Naive thymus-derived CD8-positive, alpha-beta T cell (primary cell): ENCODE results near the gene SH3GLB2. TPM values are rescaled to one million over a fixed set of nuclear protein-coding genes. Genes with fewer than 3 reads are reported as not detected.
A peak's percentile ranks its signal among the peaks of the same experiment; 100 is the strongest.

ENCODE experiments used
- ATAC-seq, 2 donors: fragments of 150-1000 bp; cut with Tn5 transposase in 1 of 2; sonication (Bioruptor Pico), chemical (Tn5 transposase) in 1 of 2; 1 replicate in 1 of 2; 2 replicates in 1 of 2; pipeline ENCODE4 v1.10.0; 2021; ENCODE audit warnings: mild to moderate bottlenecking in 2 of 2, moderate library complexity in 2 of 2
- POLR2A ChIA-PET: fragments of 350-600 bp; sonication (Branson Sonifier 250); formaldehyde crosslinking; loops from one replicate; lab custom pipeline; 2021; ENCODE audit warnings: antibody characterized with exemption; lab: Charles Lee
- DNase-seq, 10 donors: peaks; one replicate each; pipeline versions ENCODE4 v3.0.0 to v3.0.0-alpha.2; 2020 to 2022
- H3K27ac Mint-ChIP-seq, 10 donors: one replicate each; pipeline ENCODE4 v1.8.0; 2020 to 2022; ENCODE audit warnings: mild to moderate bottlenecking in 10 of 10, mixed read lengths in 10 of 10, moderate library complexity in 4 of 10, inconsistent platforms in 1 of 10
- H3K27me3 Mint-ChIP-seq, 5 donors: one replicate each; pipeline ENCODE4 v1.8.0; 2021 to 2022; ENCODE audit warnings: mixed read lengths in 5 of 5
- H3K36me3 Mint-ChIP-seq, 3 donors: one replicate each; pipeline ENCODE4 v1.8.0; 2020 to 2022; ENCODE audit warnings: mixed read lengths in 3 of 3, mild to moderate bottlenecking in 2 of 3, inconsistent platforms in 1 of 3
- H3K4me1 Mint-ChIP-seq, 4 donors: one replicate each; pipeline ENCODE4 v1.8.0; 2021 to 2022; ENCODE audit warnings: mixed read lengths in 4 of 4
- H3K4me3 Mint-ChIP-seq, 10 donors: one replicate each; pipeline ENCODE4 v1.8.0; 2020 to 2022; ENCODE audit warnings: mild to moderate bottlenecking in 10 of 10, mixed read lengths in 10 of 10, moderate library complexity in 6 of 10, inconsistent platforms in 1 of 10
- H3K9me3 Mint-ChIP-seq, 9 donors: one replicate each; pipeline ENCODE4 v1.8.0; 2020 to 2022; ENCODE audit warnings: mixed read lengths in 9 of 9, mild to moderate bottlenecking in 3 of 9, inconsistent platforms in 1 of 9, moderate library complexity in 1 of 9
- polyA plus RNA-seq, 3 donors: library from polyadenylated mRNA; unstranded; fragments of 300-500 nt; fragmentation: Illumina TruSeq; gene quantifications; one replicate each; pipeline ENCODE4 v1.2.3, GENCODE V29; 2021
- total RNA-seq, 8 experiments: library from RNA in 2 of 8; stranded (reverse) in 2 of 8; gene quantifications; one replicate each; pipeline ENCODE4 v1.2.3 and lab custom pipeline; 2021 to 2026

SH3GLB2 gene
- total and polyA plus RNA-seq, 5 experiments from 2014 or later = 21.7 to 113 (median 40.9) TPM

DNA sequence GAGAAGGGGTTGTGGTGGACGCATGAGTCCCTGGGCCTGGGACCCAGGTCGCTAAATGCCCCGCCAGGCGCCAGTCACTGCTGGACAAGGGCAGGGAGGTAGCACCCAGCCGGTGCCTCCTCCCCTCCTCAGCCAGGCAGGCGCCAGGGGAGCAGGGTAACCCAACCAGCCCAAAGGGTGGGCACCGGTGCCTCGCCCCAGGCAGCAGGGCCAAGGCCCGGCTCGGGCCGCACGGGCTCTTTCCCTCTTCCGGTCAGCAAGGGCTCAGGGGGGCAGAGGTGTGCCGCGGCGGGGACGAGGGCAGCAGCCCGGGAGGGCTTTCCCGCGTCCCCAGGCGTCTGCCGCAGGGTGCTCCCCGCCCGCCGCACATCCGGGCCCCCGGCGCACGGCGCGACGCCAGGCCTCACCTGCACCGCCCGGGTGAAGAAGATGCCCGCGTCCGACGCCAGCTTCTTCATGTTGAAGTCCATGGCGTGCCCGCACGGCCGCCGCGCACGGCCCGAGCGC, 393 bp downstream of the SH3GLB2 start:
- Mint-ChIP-seq H3K27me3 (no peaks in the 10 kb centered on the region), H3K36me3 (no peaks in the 10 kb centered on the region), H3K27ac (peak overlapping the region in 7 of 10 donors; percentile 7 to 94 (median 77)), H3K9me3 (no peaks in the 10 kb centered on the region), H3K4me3 (peak overlapping the region; percentile 61 to 86 (median 80)), H3K4me1 (peaks cover 11 to 33% (median 23%) of the 10 kb centered on the region in 4 donors)
- peak; percentile 82 to 88 for ATAC-seq
- peak in 6 of 10 donors; percentile 66 to 88 (median 84) for DNase-seq
- POLR2A ChIA-PET = interaction anchor here (0.5 to 1.9 kb wide), 7 partner anchors 8 to 449 kb away, joined by 3 to 19 read pairs (median 7); partner anchors contain the start of genes DOLPP1, MIGA2, PTPA and SPOUT1

DNA sequence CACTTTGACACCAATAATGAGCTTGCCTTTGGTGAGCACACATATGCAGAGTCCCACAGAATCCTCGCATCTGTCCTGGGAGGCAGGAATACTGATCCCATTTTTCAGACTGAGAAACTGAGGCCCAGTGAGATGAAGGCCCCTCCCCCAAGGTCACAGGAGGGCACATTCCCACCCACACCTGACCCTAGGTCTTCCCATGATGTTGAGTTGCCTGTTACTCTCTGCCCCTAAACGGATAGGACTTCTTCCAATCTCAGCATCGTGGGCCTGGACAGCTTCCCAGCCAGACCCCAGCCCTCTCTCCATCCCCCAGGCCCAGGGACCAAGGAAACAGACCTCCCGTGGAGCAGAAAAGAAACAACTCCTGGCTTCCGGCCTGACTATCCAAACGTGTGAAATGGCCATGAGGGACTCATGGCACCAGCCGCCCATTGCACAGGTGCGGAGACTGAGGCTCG, 877 bp downstream of the SH3GLB2 start:
- POLR2A ChIA-PET = interaction anchor here (0.5 to 1.9 kb wide), 7 partner anchors 9 to 449 kb away, joined by 3 to 19 read pairs (median 7); partner anchors contain the start of genes DOLPP1, MIGA2 and PTPA

GRCh38 chr9:129026442-129027223, 1.5 kb downstream of the SH3GLB2 start:
- Mint-ChIP-seq H3K27ac (peak overlapping the region in 8 of 10 donors; percentile 53 to 87 (median 74)), H3K4me3 (peak overlapping the region; percentile 61 to 86 (median 80)), H3K9me3 (no peaks in the 10 kb centered on the region), H3K4me1 (peaks cover 19 to 39% (median 29%) of the 10 kb centered on the region in 4 donors), H3K36me3 (peaks cover 0 to 6% (median 0%) of the 10 kb centered on the region in 3 donors), H3K27me3 (no peaks in the 10 kb centered on the region)
- POLR2A ChIA-PET = interaction anchor here (0.5 to 1.9 kb wide), 3 partner anchors 9 to 374 kb away, joined by 3 to 17 read pairs (median 4); partner anchors contain the start of gene MIGA2
- no peak for DNase-seq
- ATAC-seq = no peak

More for the DNA sequence above, 877 bp downstream of the SH3GLB2 start:
- ATAC-seq (no peak), DNase-seq (no peak)
- H3K36me3 Mint-ChIP-seq = no peaks in the 10 kb centered on the region
- H3K4me1 Mint-ChIP-seq = peaks cover 16 to 35% (median 26%) of the 10 kb centered on the region in 4 donors
- H3K4me3 Mint-ChIP-seq = peak overlapping the region; percentile 61 to 86 (median 80)
- H3K27ac Mint-ChIP-seq = peak overlapping the region; percentile 7 to 94 (median 74)
- H3K27me3 Mint-ChIP-seq = no peaks in the 10 kb centered on the region
- H3K9me3 Mint-ChIP-seq = no peaks in the 10 kb centered on the region

GRCh38 chr9:129023908-129024233, 4.3 kb downstream of the SH3GLB2 start:
- no peak for ATAC-seq
- H3K9me3 Mint-ChIP-seq = no peaks in the 10 kb centered on the region
- H3K4me3 Mint-ChIP-seq = no peak overlapping the region
- peaks cover 18 to 41% (median 30%) of the 10 kb centered on the region in 4 donors for H3K4me1 Mint-ChIP-seq
- POLR2A ChIA-PET = interaction anchor here (0.7 to 0.8 kb wide), 2 partner anchors 12 to 40 kb away, joined by 5 to 8 read pairs; partner anchors contain the start of gene MIGA2
- peaks cover 0 to 23% (median 1%) of the 10 kb centered on the region in 3 donors for H3K36me3 Mint-ChIP-seq
- DNase-seq = no peak
- H3K27me3 Mint-ChIP-seq = no peaks in the 10 kb centered on the region
- H3K27ac Mint-ChIP-seq = peak overlapping the region in 1 of 10 donors; percentile 80

- H3K27ac Mint-ChIP-seq = peak overlapping the region in 4 of 10 donors; percentile 38 to 80 (median 75)
- H3K4me3 Mint-ChIP-seq = no peak overlapping the region
- POLR2A ChIA-PET = interaction anchor here (0.6 to 0.8 kb wide), 2 partner anchors 13 to 331 kb away, joined by 3 to 8 read pairs; partner anchors contain the start of gene MIGA2
- no peaks in the 10 kb centered on the region for H3K27me3 Mint-ChIP-seq
- H3K9me3 Mint-ChIP-seq = no peaks in the 10 kb centered on the region
- H3K36me3 Mint-ChIP-seq = peaks cover 0 to 29% (median 2%) of the 10 kb centered on the region in 3 donors
- H3K4me1 Mint-ChIP-seq = peaks cover 18 to 41% (median 27%) of the 10 kb centered on the region in 4 donors
- no peak for ATAC-seq
- DNase-seq = no peak
These were observed 4.9 kb downstream of the SH3GLB2 start for GRCh38 chr9:129023036-129023907.

DNA sequence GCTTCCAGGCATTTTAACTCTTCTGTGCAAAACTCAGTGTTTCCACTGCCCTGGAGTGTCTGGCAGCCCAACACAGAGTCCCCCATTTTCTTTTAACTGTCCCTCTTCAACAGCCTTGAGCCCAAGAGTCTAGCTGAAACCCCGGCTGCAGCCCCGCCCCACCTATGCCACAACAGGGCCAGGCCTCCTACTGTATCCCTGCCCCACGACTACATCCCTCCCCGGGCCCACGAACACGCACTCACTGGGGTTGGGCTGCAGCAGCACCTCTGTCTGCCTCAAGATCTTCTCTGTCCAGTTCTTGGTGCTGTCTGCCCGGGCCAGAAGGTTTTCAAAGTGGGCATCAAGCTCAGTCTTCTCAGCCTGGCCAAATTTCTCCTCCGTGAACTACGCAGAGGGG, 6.1 kb downstream of the SH3GLB2 start:
- peak overlapping the region in 3 of 10 donors; percentile 56 to 92 (median 73) for H3K27ac Mint-ChIP-seq
- H3K4me3 Mint-ChIP-seq = no peak overlapping the region
- no peak for ATAC-seq
- H3K4me1 Mint-ChIP-seq = peaks cover 15 to 35% (median 21%) of the 10 kb centered on the region in 4 donors
- POLR2A ChIA-PET = no interaction called here
- peaks cover 0 to 40% (median 2%) of the 10 kb centered on the region in 3 donors for H3K36me3 Mint-ChIP-seq
- H3K9me3 Mint-ChIP-seq = no peaks in the 10 kb centered on the region
- DNase-seq = no peak
- H3K27me3 Mint-ChIP-seq = no peaks in the 10 kb centered on the region

- peaks cover 0 to 45% (median 2%) of the 10 kb centered on the region in 3 donors for H3K36me3 Mint-ChIP-seq
- no peak for ATAC-seq
- no peak overlapping the region for H3K4me3 Mint-ChIP-seq
- no peaks in the 10 kb centered on the region for H3K27me3 Mint-ChIP-seq
- H3K9me3 Mint-ChIP-seq = no peaks in the 10 kb centered on the region
- POLR2A ChIA-PET = no interaction called here
- H3K27ac Mint-ChIP-seq = peak overlapping the region in 2 of 10 donors; percentile 9 to 48
- H3K4me1 Mint-ChIP-seq = peaks cover 14 to 29% (median 17%) of the 10 kb centered on the region in 4 donors
- no peak for DNase-seq
These were observed 7.0 kb downstream of the SH3GLB2 start for GRCh38 chr9:129021091-129021490.

- Mint-ChIP-seq H3K27ac (peak overlapping the region in 1 of 10 donors; percentile 71), H3K9me3 (no peaks in the 10 kb centered on the region), H3K4me3 (no peak overlapping the region), H3K36me3 (peaks cover 0 to 68% (median 5%) of the 10 kb centered on the region in 3 donors), H3K27me3 (no peaks in the 10 kb centered on the region), H3K4me1 (peaks cover 0 to 3% (median 1%) of the 10 kb centered on the region in 4 donors)
- ATAC-seq = no peak
- POLR2A ChIA-PET = no interaction called here
- DNase-seq = no peak
These were observed 13.5 kb downstream of the SH3GLB2 start for GRCh38 chr9:129014608-129015007.

DNA sequence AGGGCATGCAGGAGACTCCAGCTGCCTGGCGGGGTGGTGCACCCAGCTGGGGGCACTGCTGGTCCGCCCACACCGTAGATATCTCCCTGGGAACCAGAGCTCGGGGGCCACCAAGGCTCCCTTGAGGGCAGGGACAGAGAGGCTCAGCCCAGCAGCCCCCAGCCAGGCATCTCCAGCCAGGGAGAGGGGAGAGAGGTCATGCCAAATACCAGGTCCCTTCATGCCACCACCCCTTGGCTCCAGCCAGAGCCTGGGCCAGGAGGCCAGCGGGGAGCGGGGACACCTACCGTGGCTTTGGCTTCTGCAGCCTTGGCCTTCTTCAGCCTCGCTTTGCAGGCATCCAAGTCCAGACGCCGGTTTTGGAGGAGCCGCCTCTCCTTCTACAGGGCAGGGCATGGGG, 14.0 kb downstream of the SH3GLB2 start:
- H3K4me3 Mint-ChIP-seq = no peak overlapping the region
- POLR2A ChIA-PET = interaction anchor here (0.5 to 0.6 kb wide), 2 partner anchors 31 to 165 kb away, joined by 4 to 5 read pairs; no protein-coding TSS in a partner anchor
- no peaks in the 10 kb centered on the region for H3K9me3 Mint-ChIP-seq
- no peaks in the 10 kb centered on the region for H3K27me3 Mint-ChIP-seq
- peaks cover 0 to 64% (median 5%) of the 10 kb centered on the region in 3 donors for H3K36me3 Mint-ChIP-seq
- H3K27ac Mint-ChIP-seq = no peak overlapping the region
- no peak for DNase-seq
- ATAC-seq = no peak
- peaks cover 0 to 3% (median 1%) of the 10 kb centered on the region in 4 donors for H3K4me1 Mint-ChIP-seq

- Mint-ChIP-seq H3K9me3 (no peaks in the 10 kb centered on the region), H3K36me3 (peaks cover 0 to 60% (median 3%) of the 10 kb centered on the region in 3 donors), H3K27ac (no peak overlapping the region), H3K4me1 (peaks cover 0 to 2% (median under 1%) of the 10 kb centered on the region in 4 donors), H3K27me3 (no peaks in the 10 kb centered on the region), H3K4me3 (no peak overlapping the region)
- POLR2A ChIA-PET = interaction anchor here (0.5 to 0.6 kb wide), 2 partner anchors 31 to 165 kb away, joined by 4 to 5 read pairs; no protein-coding TSS in a partner anchor
- DNase-seq (no peak), ATAC-seq (no peak)
These were observed 14.5 kb downstream of the SH3GLB2 start for GRCh38 chr9:129013674-129014073.

GRCh38 chr9:129012893-129013448, 15.2 kb downstream of the SH3GLB2 start:
- DNase-seq = no peak

More at GRCh38 chr9:129012893-129013448, 15.2 kb downstream of the SH3GLB2 start:
- peaks cover 0 to 2% (median under 1%) of the 10 kb centered on the region in 4 donors for H3K4me1 Mint-ChIP-seq
- POLR2A ChIA-PET = no interaction called here
- H3K27me3 Mint-ChIP-seq = no peaks in the 10 kb centered on the region
- no peaks in the 10 kb centered on the region for H3K9me3 Mint-ChIP-seq
- ATAC-seq = no peak
- H3K27ac Mint-ChIP-seq = no peak overlapping the region
- peaks cover 0 to 53% (median 3%) of the 10 kb centered on the region in 3 donors for H3K36me3 Mint-ChIP-seq
- H3K4me3 Mint-ChIP-seq = no peak overlapping the region
